CD4-positive, alpha-beta T cell (primary cell): Measurements from ENCODE around the gene DNAH6. TPM values are rescaled to one million over a fixed set of nuclear protein-coding genes. Genes with fewer than 3 reads are reported as not detected.

Source experiments
- ATAC-seq: fragments of 200-7000 bp; cut with Tn5 transposase; one replicate; pipeline ENCODE4 v1.10.0; 2022; ENCODE audit warnings: mild to moderate bottlenecking; ENCODE audit not compliant: poor library complexity
- CTCF ChIA-PET: fragments of 350-600 bp; sonication (Branson Sonifier 250); formaldehyde crosslinking; loops from one replicate; lab custom pipeline; 2021; ENCODE audit warnings: antibody characterized with exemption, inconsistent platforms; lab: Charles Lee
- POLR2A ChIA-PET: fragments of 350-600 bp; sonication (Branson Sonifier 250); formaldehyde crosslinking; loops from one replicate; lab custom pipeline; 2021; ENCODE audit warnings: antibody characterized with exemption, inconsistent platforms; lab: Charles Lee
- DNase-seq, 14 experiments: peaks; one replicate each; pipeline ENCODE4 v3.0.0-alpha.2; 2013 to 2020; ENCODE audit warnings: mixed read lengths in 2 of 14
- H3K27ac ChIP-seq, 2 donors: one replicate each; pipeline versions ENCODE4 v1.5.1 to v1.7.0; 2013; ENCODE audit warnings: low read length in 2 of 2, low read depth in 1 of 2, mild to moderate bottlenecking in 1 of 2
- H3K27me3 ChIP-seq, 2 experiments: 1 replicate in 1 of 2; 2 replicates in 1 of 2; pipeline versions ENCODE4 v1.6.1 to v1.7.0; 2013; ENCODE audit warnings: low read length in 2 of 2, control low read depth in 1 of 2, mild to moderate bottlenecking in 1 of 2, moderate library complexity in 1 of 2; ENCODE audit not compliant: insufficient read depth in 2 of 2, control insufficient read depth in 1 of 2
- H3K36me3 ChIP-seq: one replicate; pipeline ENCODE4 v1.6.1; 2013; ENCODE audit warnings: low read length, control low read depth; ENCODE audit not compliant: insufficient read depth
- H3K4me1 ChIP-seq: one replicate; pipeline ENCODE4 v1.6.1; 2013; ENCODE audit warnings: low read length, control low read depth; ENCODE audit not compliant: insufficient read depth
- H3K4me3 ChIP-seq: one replicate; pipeline ENCODE4 v1.5.1; 2013; ENCODE audit warnings: mild to moderate bottlenecking, low read length, moderate library complexity
- H3K9me3 ChIP-seq, 2 experiments: 1 replicate in 1 of 2; 2 replicates in 1 of 2; pipeline versions ENCODE4 v1.6.1 to v1.7.0; 2013; ENCODE audit warnings: low read length in 2 of 2, mild to moderate bottlenecking in 2 of 2, control low read depth in 1 of 2, moderate library complexity in 1 of 2; ENCODE audit not compliant: control insufficient read depth in 1 of 2, insufficient read depth in 1 of 2
- H3K27ac Mint-ChIP-seq: one replicate; pipeline ENCODE4 v1.8.0; 2020; ENCODE audit warnings: mixed read lengths
- H3K27me3 Mint-ChIP-seq: one replicate; pipeline ENCODE4 v1.8.0; 2021; ENCODE audit warnings: mixed read lengths
- H3K36me3 Mint-ChIP-seq: one replicate; pipeline ENCODE4 v1.8.0; 2021; ENCODE audit warnings: low read depth, mixed read lengths
- H3K4me1 Mint-ChIP-seq: one replicate; pipeline ENCODE4 v1.8.0; 2021; ENCODE audit warnings: low read depth, mixed read lengths
- H3K4me3 Mint-ChIP-seq: one replicate; pipeline ENCODE4 v1.8.0; 2020; ENCODE audit warnings: mild to moderate bottlenecking, mixed read lengths
- H3K9me3 Mint-ChIP-seq: one replicate; pipeline ENCODE4 v1.8.0; 2020; ENCODE audit warnings: mixed read lengths
- CTCF ChIP-seq: fragments of 200-600 bp; IDR thresholded peaks from one replicate; pipeline ENCODE4 v1.8.0; 2022; ENCODE audit warnings: antibody characterized with exemption, mild to moderate bottlenecking
- intact Hi-C, 2 experiments: fragments of 100-400 bp; cut with DNase I in 1 of 2; cut with micrococcal nuclease in 1 of 2; formaldehyde crosslinking; loops; one replicate each; pipeline versions ENCODE4 v1.15.1 to v1.9.0; 2023 to 2025; cut with DNase I, micrococcal nuclease
- total RNA-seq, 174 experiments: library from RNA in 2 of 174; stranded (reverse) in 2 of 174; gene quantifications; one replicate each; pipeline ENCODE4 v1.2.3 and lab custom pipeline; 2021 to 2026

Gene DNAH6
- total RNA-seq, 2 experiments from 2014 or later: 0.59 to 1.2 TPM

DNA sequence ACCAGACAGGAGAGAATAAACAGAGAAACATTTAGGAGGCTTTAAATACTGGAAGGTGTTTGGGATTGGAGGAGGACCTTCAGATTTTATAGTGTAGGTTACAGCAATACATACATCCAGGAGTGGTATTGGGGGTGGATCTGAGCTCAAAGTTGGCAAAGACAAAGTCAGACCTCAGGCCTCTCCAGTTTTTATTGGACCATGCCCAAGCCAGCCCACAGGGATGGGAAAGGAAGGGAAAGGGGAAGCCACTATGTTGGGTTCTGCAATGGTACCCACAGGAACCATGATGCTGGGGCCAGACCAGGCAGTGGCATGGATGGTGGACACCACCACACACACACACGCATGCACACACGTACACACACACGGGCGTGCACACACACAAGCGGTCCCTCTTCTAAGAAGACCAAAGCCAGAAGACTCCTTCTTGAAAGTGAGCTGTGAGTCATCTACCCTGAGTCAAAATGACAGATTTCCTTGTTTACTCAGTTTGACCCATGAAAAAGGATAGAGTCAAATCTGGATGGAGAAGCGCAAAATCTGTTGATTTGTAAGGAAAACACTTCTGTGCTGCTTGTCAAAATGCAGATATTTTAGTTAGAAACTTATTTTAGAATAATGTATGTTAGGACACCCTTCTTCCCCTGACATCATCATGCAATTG, 276.7 kb downstream of the DNAH6 start:
- TF ChIP-seq CTCF: no peak
- Mint-ChIP-seq H3K36me3 (no peaks in the 10 kb centered on the region), H3K27me3 (no peaks in the 10 kb centered on the region), H3K27ac (no peak overlapping the region), H3K4me1 (peaks cover 13% of the 10 kb centered on the region), H3K9me3 (no peaks in the 10 kb centered on the region), H3K4me3 (no peak overlapping the region)
- H3K27ac ChIP-seq: no peak overlapping the region
- ATAC-seq: no peak
- H3K27me3 ChIP-seq: no peaks in the 10 kb centered on the region
- no peak overlapping the region for H3K4me3 ChIP-seq
- ChIA-PET CTCF (no interaction called here), POLR2A (interaction anchor here (1.2 kb wide), 1 partner anchor 10 kb away, joined by 5 read pairs; no protein-coding TSS in a partner anchor)
- intact Hi-C loops: no loop called here
- H3K36me3 ChIP-seq: no peaks in the 10 kb centered on the region
- no peaks in the 10 kb centered on the region for H3K4me1 ChIP-seq
- no peaks in the 10 kb centered on the region for H3K9me3 ChIP-seq
- DNase-seq: no peak

DNA sequence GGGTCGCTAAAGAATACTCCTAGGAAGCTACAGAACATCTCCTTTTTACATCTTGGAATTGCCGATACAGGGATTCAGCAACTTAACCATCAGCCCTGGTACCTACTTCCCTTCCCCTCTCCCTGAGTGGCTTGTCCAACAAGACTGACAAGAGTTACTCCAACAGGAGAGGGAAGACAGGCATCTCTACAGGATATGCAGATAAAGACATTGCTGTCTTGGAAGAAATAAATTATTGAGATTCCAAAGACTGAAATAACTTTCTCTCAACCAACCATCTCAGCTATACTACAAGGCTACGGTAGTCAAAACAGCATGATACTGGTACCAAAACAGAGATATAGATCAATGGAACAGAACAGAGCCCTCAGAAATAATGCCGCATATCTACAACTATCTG, 277.3 kb downstream of the DNAH6 start:
- DNase-seq (no peak), ATAC-seq (no peak)
- CTCF ChIA-PET: no interaction called here
- no peak for TF ChIP-seq CTCF
- H3K4me1 Mint-ChIP-seq: peaks cover 17% of the 10 kb centered on the region
- Histone ChIP-seq H3K9me3 (no peaks in the 10 kb centered on the region), H3K27ac (no peak overlapping the region), H3K4me3 (no peak overlapping the region), H3K4me1 (no peaks in the 10 kb centered on the region), H3K36me3 (no peaks in the 10 kb centered on the region), H3K27me3 (no peaks in the 10 kb centered on the region)
- POLR2A ChIA-PET: interaction anchor here (1.2 kb wide), 1 partner anchor 11 kb away, joined by 5 read pairs; no protein-coding TSS in a partner anchor
- H3K4me3 Mint-ChIP-seq: no peak overlapping the region
- no peaks in the 10 kb centered on the region for H3K9me3 Mint-ChIP-seq
- intact Hi-C loops: no loop called here
- no peaks in the 10 kb centered on the region for H3K27me3 Mint-ChIP-seq
- H3K36me3 Mint-ChIP-seq: no peaks in the 10 kb centered on the region
- H3K27ac Mint-ChIP-seq: no peak overlapping the region

GRCh38 chr2:84796798-84797197, 280.5 kb downstream of the DNAH6 start:
- no peak overlapping the region for H3K27ac Mint-ChIP-seq
- H3K4me1 ChIP-seq: peaks cover 10% of the 10 kb centered on the region
- TF ChIP-seq CTCF: no peak
- DNase-seq (no peak), ATAC-seq (no peak)
- no peak overlapping the region for H3K27ac ChIP-seq
- no peak overlapping the region for H3K4me3 Mint-ChIP-seq
- H3K27me3 Mint-ChIP-seq: no peaks in the 10 kb centered on the region
- no peaks in the 10 kb centered on the region for H3K27me3 ChIP-seq
- ChIA-PET CTCF (no interaction called here), POLR2A (interaction anchor here (1.0 to 1.2 kb wide), 2 partner anchors 14 to 30 kb away, joined by 3 to 4 read pairs; no protein-coding TSS in a partner anchor)
- H3K4me3 ChIP-seq: no peak overlapping the region
- H3K4me1 Mint-ChIP-seq: peaks cover 29% of the 10 kb centered on the region
- H3K36me3 ChIP-seq: no peaks in the 10 kb centered on the region
- intact Hi-C loops: no loop called here
- H3K36me3 Mint-ChIP-seq: peaks cover 9% of the 10 kb centered on the region
- peaks cover 0 to 10% of the 10 kb centered on the region in 2 experiments for H3K9me3 ChIP-seq
- peaks cover under 1% of the 10 kb centered on the region for H3K9me3 Mint-ChIP-seq
